Measurements from ENCODE around the gene FIP1L1.

GRCh38 chr4:53483250-53483649 is 105.8 kb downstream of the FIP1L1 start:
- no peak for TF ChIP-seq ZKSCAN8 (CRISPR knock-in tag; IDR thresholded peaks at IDR 0.05)
- no peak for TF ChIP-seq CTCF (IDR thresholded peaks at IDR 0.05 in 2 of 3, conservative IDR thresholded peaks at IDR 0.05 in 1 of 3; ENCODE audit: insufficient read depth in 2 of 3, low read depth in 1 of 3, low read length in 3 of 3)
- no peak for TF ChIP-seq IRF1 (CRISPR knock-in tag; IDR thresholded peaks at IDR 0.05; ENCODE audit: borderline replicate concordance)
- no peak for TF ChIP-seq HNRNPL (IDR thresholded peaks at IDR 0.05; ENCODE audit: low read depth, low read length)
- no peak for TF ChIP-seq PRDM10 (IDR thresholded peaks at IDR 0.05; ENCODE audit: partially characterized antibody)
- no peak for TF ChIP-seq HOMEZ (CRISPR knock-in tag; IDR thresholded peaks at IDR 0.05)
- no peak for TF ChIP-seq HDAC1 (IDR thresholded peaks at IDR 0.05)
- no peak for TF ChIP-seq HCFC1 (IDR thresholded peaks at IDR 0.05; ENCODE audit: low read depth, low read length)
- TF ChIP-seq STAT5A (IDR thresholded peaks at IDR 0.05; ENCODE audit: borderline replicate concordance, low read length): no peak
- no peak for TF ChIP-seq ZFX (CRISPR knock-in tag; IDR thresholded peaks at IDR 0.05)
- TF ChIP-seq PHB (CRISPR knock-in tag; IDR thresholded peaks at IDR 0.05): no peak

Measured in K562 (cell line).